ENCODE data around the gene ADGRG6.

DNA sequence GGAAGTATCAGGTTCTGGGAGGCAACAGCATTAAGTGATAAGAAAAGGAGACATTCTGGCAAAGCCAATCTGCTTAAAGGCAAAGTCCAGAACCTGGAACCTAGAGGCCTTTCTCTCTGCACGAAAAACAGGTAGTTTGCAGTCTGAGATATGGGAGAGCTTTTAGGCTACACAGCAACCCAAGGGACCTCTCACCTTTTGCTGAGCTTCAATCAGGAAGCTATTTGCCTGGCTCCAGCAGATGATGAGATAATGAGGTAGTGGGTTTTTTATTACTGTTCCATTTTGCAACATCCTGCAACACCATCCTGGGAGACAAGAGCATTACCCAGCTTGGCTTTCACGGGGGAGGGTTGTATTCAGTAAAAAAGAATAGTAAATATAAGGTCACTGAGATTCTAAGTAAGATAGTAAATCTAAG lies 143.1 kb downstream of the ADGRG6 start:
- TF ChIP-seq ATF1 (CRISPR knock-in tag; IDR thresholded peaks at IDR 0.05) (no peak), JUN (CRISPR knock-in tag; IDR thresholded peaks at IDR 0.05) (no peak), KAT7 (CRISPR knock-in tag; IDR thresholded peaks at IDR 0.05; ENCODE audit: borderline replicate concordance) (no peak), RELA (CRISPR knock-in tag; IDR thresholded peaks at IDR 0.05; ENCODE audit: borderline replicate concordance) (no peak)
- TF ChIP-seq, protein P1, sequence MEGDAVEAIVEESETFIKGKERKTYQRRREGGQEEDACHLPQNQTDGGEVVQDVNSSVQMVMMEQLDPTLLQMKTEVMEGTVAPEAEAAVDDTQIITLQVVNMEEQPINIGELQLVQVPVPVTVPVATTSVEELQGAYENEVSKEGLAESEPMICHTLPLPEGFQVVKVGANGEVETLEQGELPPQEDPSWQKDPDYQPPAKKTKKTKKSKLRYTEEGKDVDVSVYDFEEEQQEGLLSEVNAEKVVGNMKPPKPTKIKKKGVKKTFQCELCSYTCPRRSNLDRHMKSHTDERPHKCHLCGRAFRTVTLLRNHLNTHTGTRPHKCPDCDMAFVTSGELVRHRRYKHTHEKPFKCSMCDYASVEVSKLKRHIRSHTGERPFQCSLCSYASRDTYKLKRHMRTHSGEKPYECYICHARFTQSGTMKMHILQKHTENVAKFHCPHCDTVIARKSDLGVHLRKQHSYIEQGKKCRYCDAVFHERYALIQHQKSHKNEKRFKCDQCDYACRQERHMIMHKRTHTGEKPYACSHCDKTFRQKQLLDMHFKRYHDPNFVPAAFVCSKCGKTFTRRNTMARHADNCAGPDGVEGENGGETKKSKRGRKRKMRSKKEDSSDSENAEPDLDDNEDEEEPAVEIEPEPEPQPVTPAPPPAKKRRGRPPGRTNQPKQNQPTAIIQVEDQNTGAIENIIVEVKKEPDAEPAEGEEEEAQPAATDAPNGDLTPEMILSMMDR (IDR thresholded peaks at IDR 0.05), result no peak
